NCI-H1694 treated with DMSO at 0.1 percent for 48 hours (cell line): Measurements from ENCODE around the gene ACTN4.
"Not testable (repeated sequence)": the region's sequence is repeated elsewhere in the genome, so short reads cannot be mapped to it uniquely, and the experiment has no call there.

Source experiments
- DNase-seq: peaks from one replicate; lab custom pipeline; 2025; lab: John Stamatoyannopoulos, UW

ACTN4 gene

GRCh38 chr19:38737921-38738737 lies 90.7 kb downstream of the ACTN4 start:
- DNase-seq = no peak

GRCh38 chr19:38739440-38740256 lies 92.2 kb downstream of the ACTN4 start:
- DNase-seq = no peak

GRCh38 chr19:38740257-38740592 lies 92.8 kb downstream of the ACTN4 start:
- DNase-seq = no peak

GRCh38 chr19:38740932-38741331 lies 93.5 kb downstream of the ACTN4 start:
- DNase-seq = no peak

GRCh38 chr19:38741670-38742069 lies 94.2 kb downstream of the ACTN4 start:
- no peak for DNase-seq

- DNase-seq = no peak
These were observed 94.8 kb downstream of the ACTN4 start for GRCh38 chr19:38742296-38742695.

GRCh38 chr19:38742906-38743305 lies 95.5 kb downstream of the ACTN4 start:
- no peak for DNase-seq

GRCh38 chr19:38743394-38744297 lies 96.2 kb downstream of the ACTN4 start:
- DNase-seq = no peak

GRCh38 chr19:38744298-38744681 lies 96.8 kb downstream of the ACTN4 start, which contains the start of gene CAPN12:
CAPN12 (minus strand) TSS chr19:38744474; CDS start chr19:38744165, 309 bp downstream.
- no peak for DNase-seq

- no peak for DNase-seq
These were observed 97.4 kb downstream of the ACTN4 start for GRCh38 chr19:38744874-38745273.

GRCh38 chr19:38745316-38745715 lies 97.9 kb downstream of the ACTN4 start:
- DNase-seq = no peak

- not testable (repeated sequence) for DNase-seq
These were observed 106.3 kb downstream of the ACTN4 start for GRCh38 chr19:38753783-38754182.

GRCh38 chr19:38754196-38754595 lies 106.7 kb downstream of the ACTN4 start:
- not testable (repeated sequence) for DNase-seq

- no peak for DNase-seq
These were observed 112.1 kb downstream of the ACTN4 start for GRCh38 chr19:38759590-38760003.

- not testable (repeated sequence) for DNase-seq
These were observed 113.5 kb downstream of the ACTN4 start for GRCh38 chr19:38760805-38761517.

- DNase-seq = not testable (repeated sequence)
These were observed 114.5 kb downstream of the ACTN4 start for GRCh38 chr19:38761884-38762389.

GRCh38 chr19:38763795-38764220 lies 116.4 kb downstream of the ACTN4 start:
- DNase-seq = no peak

GRCh38 chr19:38765214-38765613 lies 117.8 kb downstream of the ACTN4 start:
- no peak for DNase-seq

GRCh38 chr19:38766276-38767047 lies 119.0 kb downstream of the ACTN4 start:
- no peak for DNase-seq

- DNase-seq = no peak
These were observed 122.3 kb downstream of the ACTN4 start for GRCh38 chr19:38769635-38770211.
